ENCODE results near the gene EGFL7. TPM values are rescaled to one million over a fixed set of nuclear protein-coding genes. Genes with fewer than 3 reads are reported as not detected.

Gene EGFL7
- total RNA-seq, 1 donor: 3.3 TPM

DNA sequence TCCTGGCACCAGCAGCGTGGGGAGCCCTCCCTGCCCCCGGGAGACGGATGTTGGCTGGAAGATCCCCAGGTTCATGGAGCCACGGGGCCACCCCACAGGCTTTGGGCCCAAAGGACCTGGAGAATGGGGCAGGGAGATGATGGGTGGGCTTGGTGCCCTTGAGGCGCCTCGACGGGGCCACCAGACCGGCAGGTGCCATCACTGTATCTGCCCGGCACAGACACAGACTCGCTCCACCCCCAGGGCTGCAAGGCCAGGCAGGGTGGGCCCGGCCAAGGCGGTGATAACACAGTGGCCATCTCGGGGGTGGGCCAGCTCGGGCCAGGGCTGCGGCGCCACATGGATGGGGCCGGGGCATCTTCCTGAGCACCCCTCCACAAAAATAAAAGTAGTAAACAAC, 35.0 kb upstream of the EGFL7 start:
- H3K79me2 ChIP-seq (ENCODE audit: insufficient read depth, low read length): no peaks in the 10 kb centered on the region
- H3K9me3 ChIP-seq (ENCODE audit: low read depth, low read length): no peaks in the 10 kb centered on the region
- peaks cover 4% of the 10 kb centered on the region for H4K20me1 ChIP-seq (ENCODE audit: insufficient read depth, low read length)
- no peaks in the 10 kb centered on the region for H3K36me3 ChIP-seq (ENCODE audit: insufficient read depth, low read length)
- peaks cover 7% of the 10 kb centered on the region for H3K4me1 ChIP-seq (ENCODE audit: insufficient read depth, low read length)
- no peak overlapping the region for H3K4me2 ChIP-seq (ENCODE audit: insufficient read depth, low read length)
- TF ChIP-seq, protein P1, sequence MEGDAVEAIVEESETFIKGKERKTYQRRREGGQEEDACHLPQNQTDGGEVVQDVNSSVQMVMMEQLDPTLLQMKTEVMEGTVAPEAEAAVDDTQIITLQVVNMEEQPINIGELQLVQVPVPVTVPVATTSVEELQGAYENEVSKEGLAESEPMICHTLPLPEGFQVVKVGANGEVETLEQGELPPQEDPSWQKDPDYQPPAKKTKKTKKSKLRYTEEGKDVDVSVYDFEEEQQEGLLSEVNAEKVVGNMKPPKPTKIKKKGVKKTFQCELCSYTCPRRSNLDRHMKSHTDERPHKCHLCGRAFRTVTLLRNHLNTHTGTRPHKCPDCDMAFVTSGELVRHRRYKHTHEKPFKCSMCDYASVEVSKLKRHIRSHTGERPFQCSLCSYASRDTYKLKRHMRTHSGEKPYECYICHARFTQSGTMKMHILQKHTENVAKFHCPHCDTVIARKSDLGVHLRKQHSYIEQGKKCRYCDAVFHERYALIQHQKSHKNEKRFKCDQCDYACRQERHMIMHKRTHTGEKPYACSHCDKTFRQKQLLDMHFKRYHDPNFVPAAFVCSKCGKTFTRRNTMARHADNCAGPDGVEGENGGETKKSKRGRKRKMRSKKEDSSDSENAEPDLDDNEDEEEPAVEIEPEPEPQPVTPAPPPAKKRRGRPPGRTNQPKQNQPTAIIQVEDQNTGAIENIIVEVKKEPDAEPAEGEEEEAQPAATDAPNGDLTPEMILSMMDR (IDR thresholded peaks at IDR 0.05; ENCODE audit: extremely low read depth, low read depth, low read length): no peak
- H2AFZ ChIP-seq (ENCODE audit: low read length): no peak overlapping the region
- peak; percentile 83 for DNase-seq (ENCODE audit: insufficient read length, low spot score, missing footprints)
- H3K27me3 ChIP-seq (ENCODE audit: insufficient read depth, low read length): peaks cover under 1% of the 10 kb centered on the region
- no peak overlapping the region for H3K4me3 ChIP-seq (ENCODE audit: insufficient read depth, low read length)
- no peak overlapping the region for H3K27ac ChIP-seq (ENCODE audit: low read depth, low read length)

GRCh38 chr9:136628268-136628667, 34.4 kb upstream of the EGFL7 start:
- Histone ChIP-seq H3K4me2 (ENCODE audit: insufficient read depth, low read length) (no peak overlapping the region), H3K79me2 (ENCODE audit: insufficient read depth, low read length) (no peaks in the 10 kb centered on the region), H3K4me1 (ENCODE audit: insufficient read depth, low read length) (peaks cover 7% of the 10 kb centered on the region), H2AFZ (ENCODE audit: low read length) (no peak overlapping the region), H3K36me3 (ENCODE audit: insufficient read depth, low read length) (no peaks in the 10 kb centered on the region), H3K27me3 (ENCODE audit: insufficient read depth, low read length) (peaks cover 3% of the 10 kb centered on the region), H4K20me1 (ENCODE audit: insufficient read depth, low read length) (peaks cover 4% of the 10 kb centered on the region), H3K9me3 (ENCODE audit: low read depth, low read length) (no peaks in the 10 kb centered on the region), H3K4me3 (ENCODE audit: insufficient read depth, low read length) (no peak overlapping the region), H3K27ac (ENCODE audit: low read depth, low read length) (no peak overlapping the region)
- DNase-seq (ENCODE audit: insufficient read length, low spot score, missing footprints): no peak
- TF ChIP-seq, protein P1 (IDR thresholded peaks at IDR 0.05; ENCODE audit: extremely low read depth, low read depth, low read length): no peak

DNA sequence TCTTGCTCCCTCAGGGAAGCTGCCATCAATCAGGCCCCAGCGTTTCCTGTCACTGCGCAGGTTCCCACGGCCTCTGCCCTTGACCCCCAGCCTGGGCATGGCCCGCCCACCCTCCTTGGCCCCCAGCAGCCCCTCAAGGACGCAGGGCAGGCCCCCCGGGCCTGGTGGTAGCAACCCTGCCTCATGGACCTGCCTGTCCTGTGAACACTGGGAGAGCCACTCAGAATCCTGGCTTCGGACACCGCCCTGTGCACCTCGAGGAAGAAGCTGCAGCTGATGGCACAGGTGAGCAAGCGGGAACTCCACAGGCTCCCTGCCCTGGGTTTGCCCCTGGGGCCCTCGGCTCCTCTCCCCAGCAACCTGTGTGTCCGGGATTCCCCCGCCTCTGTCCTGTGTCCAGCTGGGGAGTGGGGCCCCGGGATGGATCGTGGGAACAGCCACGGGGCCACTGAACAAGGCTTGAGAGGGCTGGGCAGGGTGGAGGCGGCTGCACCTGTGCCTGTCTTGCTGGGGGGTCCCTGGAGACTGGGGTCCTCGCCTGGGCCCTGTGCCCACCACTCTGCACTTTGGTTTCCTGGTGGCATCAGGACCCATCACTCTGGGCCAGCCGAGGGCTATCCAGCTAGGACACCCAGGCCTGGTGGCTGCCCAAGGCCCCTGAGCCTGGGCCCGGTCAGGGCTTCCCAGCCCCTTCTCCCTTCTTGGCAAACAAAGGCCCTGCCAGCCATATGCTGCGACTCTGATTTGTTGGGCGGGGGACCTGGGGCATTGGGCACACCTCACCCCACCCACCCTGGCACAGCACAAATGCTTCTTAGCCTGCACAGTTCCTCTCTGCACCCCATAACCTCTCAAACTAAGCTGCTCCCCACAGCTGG, 33.5 kb upstream of the EGFL7 start:
- Histone ChIP-seq H3K4me2 (ENCODE audit: insufficient read depth, low read length) (no peak overlapping the region), H3K4me3 (ENCODE audit: insufficient read depth, low read length) (no peak overlapping the region), H3K79me2 (ENCODE audit: insufficient read depth, low read length) (no peaks in the 10 kb centered on the region), H2AFZ (ENCODE audit: low read length) (no peak overlapping the region), H3K27me3 (ENCODE audit: insufficient read depth, low read length) (peaks cover 9% of the 10 kb centered on the region), H3K9me3 (ENCODE audit: low read depth, low read length) (no peaks in the 10 kb centered on the region), H3K36me3 (ENCODE audit: insufficient read depth, low read length) (no peaks in the 10 kb centered on the region), H3K27ac (ENCODE audit: low read depth, low read length) (no peak overlapping the region), H4K20me1 (ENCODE audit: insufficient read depth, low read length) (peaks cover 4% of the 10 kb centered on the region), H3K4me1 (ENCODE audit: insufficient read depth, low read length) (peaks cover 7% of the 10 kb centered on the region)
- TF ChIP-seq, protein P1 (IDR thresholded peaks at IDR 0.05; ENCODE audit: extremely low read depth, low read depth, low read length): no peak
- no peak for DNase-seq (ENCODE audit: insufficient read length, low spot score, missing footprints)

DNA sequence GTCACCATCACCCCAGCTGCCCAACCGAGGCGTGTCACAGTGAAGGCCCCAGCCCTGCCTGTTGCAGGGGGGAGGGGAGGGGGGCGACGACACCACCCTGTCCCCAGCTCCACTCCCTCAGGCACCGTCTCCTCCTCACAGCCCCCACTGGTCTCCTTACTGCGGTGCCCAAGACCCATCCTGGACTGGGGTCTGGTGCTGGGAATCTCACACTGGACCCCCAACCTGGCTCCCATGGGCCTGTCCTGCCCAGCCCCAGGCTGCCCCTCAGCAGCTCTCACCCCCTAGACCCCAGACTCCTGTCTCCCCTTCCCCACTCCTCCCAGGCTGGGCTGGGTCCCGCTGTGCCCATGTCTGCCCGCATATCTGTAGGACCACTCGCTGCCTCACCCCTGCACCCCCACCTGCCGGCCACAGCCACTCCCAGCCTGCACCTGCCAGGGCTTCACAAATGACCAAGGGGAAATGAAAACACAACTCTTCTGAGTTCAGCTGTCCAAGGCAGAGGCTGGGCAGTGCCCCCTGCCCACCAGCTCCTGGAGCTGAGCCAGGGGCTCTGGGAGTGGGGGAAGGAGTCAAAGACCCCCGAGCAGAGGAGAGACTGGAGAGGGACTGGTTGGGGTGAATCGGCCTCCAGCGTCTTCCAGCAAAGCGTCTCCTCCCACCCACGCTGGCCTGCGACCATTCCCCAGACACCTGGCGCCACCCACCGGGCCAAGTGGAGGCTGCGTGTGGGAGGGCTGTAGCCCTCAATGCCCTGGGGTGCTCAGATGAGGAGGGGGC, 32.6 kb upstream of the EGFL7 start:
- no peak overlapping the region for H3K4me3 ChIP-seq (ENCODE audit: insufficient read depth, low read length)
- no peak overlapping the region for H3K4me2 ChIP-seq (ENCODE audit: insufficient read depth, low read length)
- DNase-seq (ENCODE audit: insufficient read length, low spot score, missing footprints): peak; percentile 97
- peaks cover 15% of the 10 kb centered on the region for H3K27me3 ChIP-seq (ENCODE audit: insufficient read depth, low read length)
- peaks cover 4% of the 10 kb centered on the region for H3K4me1 ChIP-seq (ENCODE audit: insufficient read depth, low read length)
- no peak overlapping the region for H2AFZ ChIP-seq (ENCODE audit: low read length)
- no peaks in the 10 kb centered on the region for H3K36me3 ChIP-seq (ENCODE audit: insufficient read depth, low read length)
- H3K27ac ChIP-seq (ENCODE audit: low read depth, low read length): no peak overlapping the region
- H3K79me2 ChIP-seq (ENCODE audit: insufficient read depth, low read length): no peaks in the 10 kb centered on the region
- TF ChIP-seq, protein P1 (IDR thresholded peaks at IDR 0.05; ENCODE audit: extremely low read depth, low read depth, low read length): peak; percentile 52
- peaks cover 4% of the 10 kb centered on the region for H4K20me1 ChIP-seq (ENCODE audit: insufficient read depth, low read length)
- H3K9me3 ChIP-seq (ENCODE audit: low read depth, low read length): no peaks in the 10 kb centered on the region
